NCI-H1930 (cell line): ENCODE measurements around the gene LPGAT1.

ENCODE experiments used
- DNase-seq, 2 experiments: peaks; one replicate each; lab custom pipeline; 2025; lab: John Stamatoyannopoulos, UW

LPGAT1 gene

GRCh38 chr1:211762206-211762605 lies 68.4 kb downstream of the LPGAT1 start:
- DNase-seq, result no peak

- no peak for DNase-seq
These were observed 69.2 kb downstream of the LPGAT1 start for GRCh38 chr1:211761400-211761799.

- no peak for DNase-seq
These were observed 74.0 kb downstream of the LPGAT1 start for GRCh38 chr1:211756471-211757020.

GRCh38 chr1:211753649-211754251 lies 76.8 kb downstream of the LPGAT1 start:
- DNase-seq, result no peak

- no peak for DNase-seq
These were observed 77.5 kb downstream of the LPGAT1 start for GRCh38 chr1:211752951-211753486.

- no peak for DNase-seq
These were observed 78.2 kb downstream of the LPGAT1 start for GRCh38 chr1:211752317-211752716.

- no peak for DNase-seq
These were observed 79.1 kb downstream of the LPGAT1 start for GRCh38 chr1:211751438-211751837.

GRCh38 chr1:211750599-211750998 lies 80.0 kb downstream of the LPGAT1 start:
- DNase-seq, result no peak

GRCh38 chr1:211749251-211749650 lies 81.3 kb downstream of the LPGAT1 start:
- no peak for DNase-seq

- no peak for DNase-seq
These were observed 81.8 kb downstream of the LPGAT1 start for GRCh38 chr1:211748810-211749209.

- no peak for DNase-seq
These were observed 87.6 kb downstream of the LPGAT1 start for GRCh38 chr1:211742889-211743529.

GRCh38 chr1:211742272-211742671 lies 88.3 kb downstream of the LPGAT1 start:
- DNase-seq, result no peak

- DNase-seq, result no peak
These were observed 88.8 kb downstream of the LPGAT1 start for GRCh38 chr1:211741788-211742187.

- DNase-seq, result no peak
These were observed 89.4 kb downstream of the LPGAT1 start for GRCh38 chr1:211741116-211741515.

GRCh38 chr1:211739671-211740411 lies 90.7 kb downstream of the LPGAT1 start:
- DNase-seq, result no peak

- DNase-seq, result no peak
These were observed 91.8 kb downstream of the LPGAT1 start for GRCh38 chr1:211738691-211739301.

- no peak for DNase-seq
These were observed 92.4 kb downstream of the LPGAT1 start for GRCh38 chr1:211738096-211738690.

- DNase-seq, result no peak
These were observed 93.2 kb downstream of the LPGAT1 start for GRCh38 chr1:211737115-211738035.

GRCh38 chr1:211736351-211736915 lies 94.1 kb downstream of the LPGAT1 start:
- DNase-seq, result no peak
